Measurements from ENCODE around the gene PTMA.
"Not testable (repeated sequence)": the region's sequence is repeated elsewhere in the genome, so short reads cannot be mapped to it uniquely, and the experiment has no call there.

The PTMA gene

DNA sequence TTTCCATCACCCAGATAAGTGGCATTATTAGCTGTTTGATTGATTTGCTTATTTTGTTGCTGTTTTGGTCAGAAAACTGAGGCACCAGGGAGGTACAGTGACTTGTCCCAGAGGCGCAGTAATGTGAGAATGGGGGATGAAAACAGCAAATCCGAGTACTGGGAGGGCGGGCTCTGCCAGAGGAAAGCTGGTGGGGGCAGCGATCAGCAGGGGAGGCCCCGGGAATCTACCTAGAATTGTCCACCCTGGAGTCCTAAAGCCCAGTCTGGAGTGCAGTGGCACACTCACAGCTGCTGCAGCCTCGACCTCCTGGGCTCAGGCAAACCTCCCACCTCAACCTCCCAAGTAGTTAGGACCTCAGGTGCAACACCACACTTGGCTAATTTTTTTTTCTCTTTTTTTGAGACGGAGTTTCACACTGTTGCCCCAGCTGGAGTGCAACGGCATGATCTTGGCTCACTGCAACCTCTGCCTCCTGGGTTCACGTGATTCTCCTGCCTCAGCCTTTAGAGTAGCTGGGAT, 17.0 kb upstream of the PTMA start:
- DNase-seq (ENCODE audit: low read depth in 1 of 2, low spot score in 1 of 2), result no peak

DNA sequence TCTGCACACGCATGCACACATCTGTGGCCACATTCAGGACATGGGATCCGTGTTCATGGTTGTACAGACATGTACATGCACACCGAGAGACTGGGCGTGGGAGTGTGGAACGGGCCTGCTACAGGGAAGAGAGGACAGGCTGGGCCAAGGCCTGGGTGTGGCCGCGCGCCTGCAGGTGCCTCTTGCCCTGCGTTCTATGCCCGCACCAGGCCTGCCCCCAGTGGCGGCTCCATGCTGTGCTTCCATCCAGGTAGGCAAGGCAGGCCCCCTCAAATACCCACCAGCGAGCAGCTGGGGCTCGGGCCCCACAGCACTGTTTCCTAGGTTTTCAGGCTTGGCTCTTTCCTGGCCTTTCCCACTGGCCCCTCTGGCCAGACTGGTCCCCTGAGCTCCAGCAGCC, 15.5 kb upstream of the PTMA start:
- no peak for DNase-seq (ENCODE audit: low read depth in 1 of 2, low spot score in 1 of 2)

DNA sequence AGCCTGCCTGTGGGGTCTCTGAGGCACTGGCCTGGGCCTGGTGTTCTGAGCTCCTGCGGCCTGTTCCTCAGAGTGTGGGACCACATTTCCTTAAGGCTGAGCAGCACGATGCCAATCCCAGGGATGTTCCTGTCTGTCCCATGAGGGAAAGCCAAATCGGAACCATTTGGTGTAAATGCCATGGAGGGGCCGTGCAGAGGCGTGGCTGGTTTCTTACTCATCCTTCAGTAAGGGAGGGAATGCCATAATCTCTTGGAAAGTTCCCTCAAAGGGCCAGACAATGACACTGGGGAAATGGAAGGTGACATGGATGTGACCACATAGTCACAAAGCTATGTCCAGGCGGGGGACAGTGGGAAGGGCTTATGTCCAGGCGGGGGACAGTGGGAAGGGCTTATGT, 14.4 kb upstream of the PTMA start:
- no peak for DNase-seq (ENCODE audit: low read depth in 1 of 2, low spot score in 1 of 2)

DNA sequence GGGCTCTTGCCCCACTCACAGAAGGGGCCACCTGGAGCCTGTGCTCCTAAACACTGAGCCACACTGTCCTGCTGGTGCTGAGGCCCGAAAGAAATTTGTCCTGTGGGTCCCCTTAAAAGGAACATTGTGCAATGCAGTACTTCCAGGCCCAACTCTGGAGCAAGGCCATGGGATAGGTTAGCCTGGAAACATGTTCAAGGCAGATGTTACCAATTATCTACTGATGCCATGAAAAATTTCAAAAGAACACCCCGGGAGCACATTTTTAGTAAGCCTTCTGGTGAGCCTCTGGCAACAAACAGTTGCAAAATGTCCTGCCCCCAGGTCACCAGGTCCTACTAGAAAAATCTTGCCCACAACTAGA, 12.3 kb upstream of the PTMA start:
- no peak for DNase-seq (ENCODE audit: low read depth in 1 of 2, low spot score in 1 of 2)

DNA sequence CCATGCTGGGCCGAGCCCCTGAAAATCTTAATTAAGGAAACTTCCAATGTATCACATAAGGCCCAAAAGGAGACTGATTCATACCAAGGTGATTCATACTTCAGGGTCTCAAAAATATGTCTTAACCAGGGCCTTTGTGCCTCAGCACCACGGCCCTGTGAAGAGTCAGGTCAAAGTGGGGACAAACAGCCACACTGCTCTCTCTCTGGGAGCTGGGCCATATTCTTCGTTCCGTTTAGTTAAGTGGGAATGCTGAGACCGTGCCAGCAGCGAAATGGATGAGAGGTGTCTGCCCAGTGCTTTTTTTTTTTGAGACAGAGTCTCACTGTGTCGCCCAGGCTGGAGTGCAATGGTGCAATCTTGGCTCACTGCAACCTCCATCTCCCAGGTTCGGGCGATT, 9.3 kb upstream of the PTMA start:
- no peak for DNase-seq (ENCODE audit: low read depth in 1 of 2, low spot score in 1 of 2)

DNA sequence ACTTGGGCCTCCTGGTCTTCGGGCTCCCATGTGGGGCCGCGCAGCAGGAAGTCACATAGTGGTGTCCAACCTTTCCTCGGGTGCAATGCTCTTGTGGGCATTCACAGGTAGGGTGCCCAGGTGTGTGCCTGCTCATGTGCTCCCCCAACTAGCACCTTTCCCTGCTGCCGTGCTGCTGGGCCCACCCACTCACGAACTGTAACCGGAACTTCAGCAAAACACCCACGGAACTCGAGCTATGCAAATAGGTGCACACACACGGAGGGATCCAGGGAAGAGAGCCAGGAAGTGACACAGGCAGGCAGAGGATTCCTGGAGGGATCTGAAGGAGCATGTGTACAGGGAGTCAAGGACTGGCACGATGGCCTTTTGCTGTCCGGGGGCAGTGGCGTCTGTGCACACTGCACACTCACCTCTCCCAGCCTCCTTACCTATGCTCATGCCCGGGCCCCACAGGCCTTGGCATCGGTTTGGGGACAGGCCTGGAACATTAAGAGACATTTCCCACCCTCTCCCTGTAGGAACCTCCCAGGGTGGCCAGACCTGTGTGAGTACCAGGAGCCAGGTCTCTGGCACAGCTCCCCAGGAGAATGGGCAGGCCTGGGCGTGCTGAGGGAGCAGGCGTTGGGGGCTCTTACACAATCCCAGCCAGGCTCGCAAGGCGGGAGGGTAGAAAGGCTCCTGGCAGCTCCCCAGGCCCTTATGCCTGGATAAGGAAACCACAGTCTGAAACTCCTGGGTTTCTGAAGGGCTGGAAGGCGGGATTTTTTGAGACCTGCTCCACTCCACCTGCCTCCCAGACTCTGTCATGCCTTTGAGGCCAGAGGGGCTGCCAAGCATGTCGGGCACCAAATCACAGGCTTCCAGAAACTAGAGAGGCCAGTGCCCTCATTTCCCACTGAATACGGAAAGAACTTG, 6.6 kb upstream of the PTMA start:
- DNase-seq (ENCODE audit: low read depth in 1 of 2, low spot score in 1 of 2), result no peak

DNA sequence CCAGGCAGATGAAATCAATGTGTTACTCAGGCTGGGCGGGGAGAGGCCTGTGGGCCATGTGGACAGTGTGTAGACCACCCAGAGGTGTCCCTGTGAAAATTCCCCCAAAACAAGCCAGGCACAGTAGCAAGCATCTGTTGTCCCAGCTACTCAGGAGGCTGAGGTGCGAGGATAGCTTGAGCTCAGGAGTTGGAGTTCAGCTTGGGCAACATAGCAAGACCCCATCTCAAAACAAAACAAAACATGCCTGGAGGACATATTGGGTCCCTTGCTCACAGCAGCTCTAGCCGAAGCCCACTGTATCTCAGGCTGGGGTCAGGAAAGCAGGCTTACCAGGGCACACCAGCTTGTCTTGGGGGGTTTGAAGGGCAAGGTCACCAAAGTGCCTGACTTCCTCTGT, 4.3 kb upstream of the PTMA start:
- no peak for DNase-seq (ENCODE audit: low read depth in 1 of 2, low spot score in 1 of 2)

DNA sequence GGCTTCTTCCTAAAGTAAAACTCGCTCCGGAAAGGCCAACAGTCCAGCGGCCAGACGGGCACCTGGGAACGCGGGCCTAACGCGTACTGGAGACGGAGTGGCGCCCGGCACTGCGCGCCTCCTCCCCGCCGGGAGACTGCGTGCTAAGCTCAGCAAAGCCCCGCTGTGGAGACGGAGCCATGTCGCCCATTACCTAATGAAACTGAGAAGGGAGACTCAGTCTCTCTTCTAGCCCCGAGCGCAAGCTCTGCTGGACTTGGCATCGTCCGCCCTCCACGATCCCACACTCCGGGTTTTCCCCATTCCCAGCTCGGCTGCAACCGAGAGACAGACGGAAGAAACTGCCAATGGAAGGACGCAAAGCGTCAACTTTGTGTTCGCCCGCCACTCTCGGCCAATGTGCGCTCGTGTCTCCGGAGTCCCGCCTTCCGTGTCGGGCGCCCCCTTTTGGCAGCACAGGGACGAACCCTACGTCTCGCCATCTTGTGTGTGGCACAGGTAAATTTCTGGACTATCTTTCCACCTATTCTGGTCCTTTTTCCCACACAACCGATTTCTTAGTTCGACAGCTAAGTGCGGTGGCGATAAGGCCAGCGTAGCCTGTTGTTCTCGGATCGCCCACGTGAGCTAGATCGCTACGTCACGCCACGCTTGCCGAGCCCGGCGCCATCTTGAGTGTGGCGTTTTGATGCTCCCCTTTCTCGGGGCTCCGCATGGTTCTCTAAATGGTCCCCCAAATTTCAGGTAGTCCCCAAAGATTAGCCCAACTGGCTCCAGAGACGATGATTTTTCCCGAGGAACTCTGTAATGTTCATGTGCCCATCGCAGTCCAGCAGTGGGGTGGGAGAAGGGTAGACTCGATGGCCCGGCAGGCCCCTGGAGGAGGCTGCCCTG, 1.3 kb upstream of the PTMA start:
- peak; percentile 95 to 96 for DNase-seq (ENCODE audit: low read depth in 1 of 2, low spot score in 1 of 2)

DNA sequence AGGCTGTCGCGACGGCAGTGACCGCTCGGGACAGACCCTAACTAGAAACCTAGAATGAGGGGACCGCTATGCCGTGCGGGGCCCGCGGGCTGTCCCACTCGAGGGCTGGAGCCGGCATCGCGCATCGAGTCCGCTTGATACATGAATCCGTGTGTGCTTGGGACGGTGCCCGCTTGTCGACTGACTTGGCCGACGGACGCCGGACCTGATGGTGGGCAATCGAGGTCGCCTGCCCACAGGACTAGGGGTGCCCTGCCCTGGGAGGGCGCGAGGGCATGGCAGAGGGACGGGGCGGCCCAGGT, 749 bp upstream of the PTMA start:
- DNase-seq (ENCODE audit: low read depth in 1 of 2, low spot score in 1 of 2), result peak in 1 of 2 donors; percentile 28

DNA sequence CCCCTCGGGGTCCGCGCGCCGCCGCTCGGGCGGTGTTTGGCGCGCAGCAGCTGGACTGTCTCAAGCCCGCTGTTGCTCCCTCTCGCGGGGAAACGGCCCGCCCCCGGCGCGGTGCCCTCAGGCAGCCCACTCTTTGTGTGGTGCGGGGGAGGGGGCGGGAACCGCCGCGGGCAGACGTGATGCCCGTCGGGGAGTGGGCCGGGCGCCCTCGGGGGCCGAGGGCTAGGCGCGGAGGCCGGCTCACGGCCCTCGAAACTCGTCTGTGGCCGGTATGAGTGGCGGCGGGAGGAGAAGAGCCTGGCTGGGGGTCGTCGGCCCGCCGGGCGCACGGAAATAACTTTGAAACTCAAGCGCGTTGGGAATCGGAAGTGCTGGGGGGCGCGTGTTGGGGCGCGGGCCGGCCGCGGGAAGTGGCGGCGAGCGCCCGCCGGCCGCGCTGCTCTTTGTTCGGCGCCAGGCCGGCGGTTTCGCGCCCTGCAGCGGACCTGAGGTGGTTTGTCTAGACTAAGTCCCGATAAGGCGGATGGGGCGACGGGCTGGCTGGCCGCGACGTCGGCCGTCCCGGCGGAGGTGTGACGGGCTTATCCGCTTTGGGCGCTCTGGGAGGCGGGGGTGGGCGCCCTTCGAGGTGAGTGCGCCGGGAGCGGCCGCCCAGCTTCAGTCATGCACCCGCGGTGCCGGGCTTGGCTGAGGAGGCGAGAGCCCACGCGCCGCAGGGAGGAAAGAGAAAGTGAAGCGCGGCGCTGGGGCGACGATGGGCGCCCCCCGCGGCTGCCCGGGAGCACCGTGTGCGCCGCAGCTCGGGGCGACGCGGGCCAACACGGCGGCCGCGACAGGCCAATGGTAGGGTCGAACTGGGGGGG, 679 bp downstream of the PTMA start:
- DNase-seq (ENCODE audit: low read depth in 1 of 2, low spot score in 1 of 2), result peak in 1 of 2 donors; percentile 52

DNA sequence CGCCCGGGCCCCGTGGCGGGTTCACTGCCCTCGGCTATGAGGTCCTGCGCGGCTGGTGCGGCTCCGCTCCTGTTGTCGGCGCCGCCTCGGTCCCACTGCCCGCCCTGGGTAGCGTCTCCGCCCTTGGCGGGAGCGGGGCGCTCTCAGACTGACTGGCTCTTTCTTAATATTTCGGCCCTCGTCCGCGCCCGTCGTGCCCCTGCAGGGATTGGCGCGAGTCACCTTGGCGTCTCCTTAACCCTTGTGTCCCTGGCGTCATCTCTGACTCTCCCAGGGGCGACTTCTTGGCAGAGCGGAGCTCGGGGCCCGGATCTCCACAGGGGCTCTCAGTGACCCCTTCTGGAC, 1.3 kb downstream of the PTMA start:
- peak in 1 of 2 donors; percentile 26 for DNase-seq (ENCODE audit: low read depth in 1 of 2, low spot score in 1 of 2)

DNA sequence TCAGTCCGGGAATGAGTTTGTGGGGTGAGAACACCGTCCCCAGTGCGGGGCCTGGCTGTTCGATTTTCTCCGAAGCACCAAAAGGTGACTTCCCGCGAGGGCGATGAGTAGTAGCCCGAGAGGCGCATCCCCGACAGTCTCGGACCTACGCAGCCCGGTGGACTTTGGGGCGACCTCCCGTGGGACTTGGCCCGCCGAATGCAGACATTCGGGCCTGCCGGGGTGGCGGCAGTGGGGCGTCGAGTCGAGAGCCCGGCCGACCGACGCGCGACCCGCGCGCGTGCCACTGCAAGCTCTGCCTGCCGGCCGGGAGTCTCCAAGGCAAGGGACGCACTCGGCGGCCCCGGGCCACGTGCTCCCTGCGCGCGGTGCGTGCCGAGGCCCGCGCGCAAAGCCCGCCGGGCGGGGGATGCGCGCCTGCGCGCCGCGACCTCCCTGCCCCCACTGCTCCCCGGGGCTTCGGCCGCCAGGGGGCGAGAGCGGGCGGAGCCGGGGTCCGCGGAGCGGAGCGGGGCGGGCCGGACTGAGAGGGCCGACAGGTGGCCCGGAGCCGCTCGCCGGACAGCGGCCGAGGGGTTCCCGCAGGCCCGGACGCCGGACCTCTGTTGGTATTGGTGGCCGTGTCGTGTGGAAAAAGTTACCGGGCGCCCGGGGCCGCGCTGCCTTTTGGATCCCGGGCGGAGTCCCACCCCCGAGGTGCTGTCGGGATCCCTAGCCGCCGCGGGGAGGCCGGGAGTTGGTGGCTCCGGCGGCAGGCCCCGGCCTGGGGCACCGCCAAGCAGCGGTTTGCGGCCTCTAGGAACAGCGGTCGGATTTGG, 1.9 kb downstream of the PTMA start:
- DNase-seq (ENCODE audit: low read depth in 1 of 2, low spot score in 1 of 2), result peak; percentile 70 to 85

DNA sequence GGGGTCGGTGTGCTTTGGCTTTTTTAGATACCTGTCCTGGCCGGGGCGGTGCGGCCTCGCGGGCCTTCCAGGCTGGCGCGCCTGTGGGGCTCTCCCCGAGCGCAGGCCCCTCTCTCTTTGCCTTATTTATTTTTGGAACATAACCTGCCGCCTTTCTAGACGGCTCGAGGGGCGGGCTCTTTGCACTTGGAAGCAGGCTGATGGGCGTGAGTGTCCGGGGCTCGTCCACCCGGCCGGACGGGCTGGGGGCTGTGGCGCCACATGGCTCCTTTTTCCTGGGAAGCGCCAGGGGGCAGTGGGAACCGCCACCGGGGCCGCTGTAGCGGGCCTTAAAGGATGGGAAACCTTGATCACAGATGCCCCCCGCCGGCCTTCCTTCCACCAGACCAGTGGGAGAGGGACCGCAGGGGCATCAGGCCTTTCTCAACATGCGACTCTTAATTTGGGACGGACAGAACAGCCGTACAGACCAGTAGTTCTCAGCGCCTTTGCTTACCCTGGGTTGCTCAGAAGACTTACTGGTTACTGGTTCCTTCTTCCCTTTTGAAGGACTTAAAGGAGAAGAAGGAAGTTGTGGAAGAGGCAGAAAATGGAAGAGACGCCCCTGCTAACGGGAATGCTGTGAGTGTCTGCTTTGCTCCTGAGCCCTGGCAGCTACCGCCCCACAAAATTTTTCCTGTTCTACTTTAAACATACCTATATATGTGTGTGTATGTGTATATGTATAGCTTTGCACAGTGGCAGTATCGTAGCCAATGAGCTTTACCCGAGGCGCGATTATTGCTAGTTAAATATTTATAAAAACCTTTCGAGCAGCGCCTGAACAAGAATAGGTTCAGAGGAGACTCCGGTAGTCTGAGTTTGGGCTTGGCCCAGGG, 2.7 kb downstream of the PTMA start:
- no peak for DNase-seq (ENCODE audit: low read depth in 1 of 2, low spot score in 1 of 2)

DNA sequence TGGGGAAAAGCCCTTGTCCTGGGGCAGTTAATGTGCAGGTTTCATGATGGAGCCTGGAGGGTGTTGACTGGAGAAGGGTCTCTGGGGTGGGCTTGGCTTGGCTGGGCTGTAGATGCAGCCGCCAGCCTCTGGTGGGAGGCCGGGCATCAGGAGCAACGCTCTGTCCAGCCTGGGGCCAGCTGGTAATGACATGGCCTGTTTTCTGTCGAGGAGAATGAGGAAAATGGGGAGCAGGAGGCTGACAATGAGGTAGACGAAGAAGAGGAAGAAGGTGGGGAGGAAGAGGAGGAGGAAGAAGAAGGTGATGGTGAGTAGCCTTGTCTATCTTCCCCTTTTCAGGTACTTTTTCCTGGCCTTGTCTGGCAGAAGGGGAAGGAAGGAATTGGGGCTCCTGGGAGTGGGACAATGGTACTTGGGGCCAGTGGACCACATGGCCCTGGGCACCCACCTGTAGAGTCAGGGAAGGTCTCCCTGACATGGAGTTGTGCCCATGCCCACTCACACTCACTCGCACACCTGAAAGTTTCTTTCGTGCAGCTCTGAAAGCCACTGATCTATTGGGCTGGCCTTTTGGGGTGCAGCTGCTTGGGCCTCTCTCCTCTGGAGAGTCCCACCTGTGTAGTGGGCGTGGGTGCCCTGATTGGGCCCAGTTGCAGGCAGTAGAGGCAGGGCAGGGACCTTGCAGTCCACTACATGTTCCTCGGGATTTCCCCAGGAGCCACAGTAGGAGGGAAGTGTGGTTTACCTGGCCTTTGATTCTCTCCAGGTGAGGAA, 3.5 kb downstream of the PTMA start:
- DNase-seq (ENCODE audit: low read depth in 1 of 2, low spot score in 1 of 2), result peak in 1 of 2 donors; percentile 24

DNA sequence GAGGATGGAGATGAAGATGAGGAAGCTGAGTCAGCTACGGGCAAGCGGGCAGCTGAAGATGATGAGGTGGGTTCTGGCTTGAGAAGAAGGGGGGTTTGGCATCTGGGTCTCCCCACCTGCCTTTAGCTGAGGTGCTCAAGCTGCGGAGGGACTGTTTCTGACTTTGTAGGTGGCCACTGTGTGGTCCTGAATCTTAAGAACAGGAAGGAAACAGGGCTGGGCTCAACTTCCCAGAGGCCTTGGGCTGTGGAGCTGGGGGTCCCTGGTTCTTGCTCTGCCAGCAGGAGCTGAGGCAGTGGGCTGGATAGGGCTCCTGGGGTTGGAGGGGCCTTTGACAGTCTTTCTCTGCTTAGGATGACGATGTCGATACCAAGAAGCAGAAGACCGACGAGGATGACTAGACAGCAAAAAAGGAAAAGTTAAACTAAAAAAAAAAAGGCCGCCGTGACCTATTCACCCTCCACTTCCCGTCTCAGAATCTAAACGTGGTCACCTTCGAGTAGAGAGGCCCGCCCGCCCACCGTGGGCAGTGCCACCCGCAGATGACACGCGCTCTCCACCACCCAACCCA, 4.2 kb downstream of the PTMA start:
- DNase-seq (ENCODE audit: low read depth in 1 of 2, low spot score in 1 of 2), result peak in 1 of 2 donors; percentile 39

DNA sequence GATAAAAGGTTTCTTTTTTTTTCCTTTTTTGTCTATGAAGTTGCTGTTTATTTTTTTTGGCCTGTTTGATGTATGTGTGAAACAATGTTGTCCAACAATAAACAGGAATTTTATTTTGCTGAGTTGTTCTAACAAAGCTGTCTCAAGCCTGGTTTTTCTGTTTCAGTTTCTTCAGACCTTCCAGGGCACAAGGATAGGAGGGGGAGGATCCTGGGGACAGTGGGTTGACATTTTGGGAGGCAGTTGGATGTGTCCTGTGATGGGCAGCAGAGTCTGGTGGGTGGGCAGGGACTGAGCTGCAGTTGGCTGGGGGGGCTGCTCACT, 5.0 kb downstream of the PTMA start:
- not testable (repeated sequence) for DNase-seq (ENCODE audit: low read depth in 1 of 2, low spot score in 1 of 2)

DNA sequence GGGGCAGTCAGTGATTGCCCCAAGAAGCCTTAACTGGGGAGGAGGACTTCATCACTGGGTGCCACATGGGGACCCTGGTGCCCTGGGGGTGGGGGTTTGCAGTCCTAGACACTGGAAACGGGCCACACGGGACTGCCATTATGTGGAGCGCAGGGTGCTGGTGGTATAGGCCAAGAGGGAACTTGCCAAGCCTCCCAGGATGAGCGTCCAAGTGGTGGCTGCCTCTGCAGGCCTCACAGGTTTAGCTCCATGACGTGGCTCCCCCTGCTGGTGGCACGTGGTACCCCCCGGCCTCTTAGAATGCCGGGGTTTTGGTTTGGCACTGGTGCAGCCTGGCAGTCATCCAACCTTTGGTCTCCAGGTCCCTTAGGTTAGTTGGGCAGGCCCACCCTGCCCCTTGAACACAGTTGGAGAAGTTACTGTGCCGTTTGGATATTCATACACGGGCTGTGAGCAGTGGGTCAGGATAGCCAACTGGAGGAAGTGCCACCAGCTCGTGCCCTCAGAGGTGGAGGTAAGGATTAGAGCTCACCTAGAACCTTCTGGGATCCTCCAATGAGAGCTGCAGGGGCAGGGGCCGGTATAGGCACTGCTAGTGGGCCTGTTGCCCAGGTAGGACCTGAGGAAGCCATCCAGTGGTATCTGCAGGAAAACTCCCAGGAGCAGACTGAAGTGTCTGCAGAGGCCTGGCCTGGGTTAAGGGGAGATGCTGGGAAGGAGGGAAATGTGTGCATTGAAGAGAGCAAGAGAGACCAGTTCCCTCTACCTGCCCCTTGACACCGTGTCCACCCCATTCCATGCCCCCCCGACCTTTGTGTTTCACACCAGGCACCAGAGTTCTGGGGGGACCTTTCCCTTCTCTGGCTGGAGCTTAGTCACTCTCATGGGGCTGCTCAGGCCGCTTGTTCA, 5.7 kb downstream of the PTMA start:
- DNase-seq (ENCODE audit: low read depth in 1 of 2, low spot score in 1 of 2), result peak; percentile 83 to 90

All from activated T-helper 1 cell treated with anti-CD3 and anti-CD28 coated beads, Interleukin-2, amount 50 U/mL, for 16 hours (primary cell).